Measurements from ENCODE around the gene LRMDA.

Gene LRMDA

GRCh38 chr10:76436401-76436811, 1005.0 kb downstream of the LRMDA start:
- no peak for DNase-seq

DNA sequence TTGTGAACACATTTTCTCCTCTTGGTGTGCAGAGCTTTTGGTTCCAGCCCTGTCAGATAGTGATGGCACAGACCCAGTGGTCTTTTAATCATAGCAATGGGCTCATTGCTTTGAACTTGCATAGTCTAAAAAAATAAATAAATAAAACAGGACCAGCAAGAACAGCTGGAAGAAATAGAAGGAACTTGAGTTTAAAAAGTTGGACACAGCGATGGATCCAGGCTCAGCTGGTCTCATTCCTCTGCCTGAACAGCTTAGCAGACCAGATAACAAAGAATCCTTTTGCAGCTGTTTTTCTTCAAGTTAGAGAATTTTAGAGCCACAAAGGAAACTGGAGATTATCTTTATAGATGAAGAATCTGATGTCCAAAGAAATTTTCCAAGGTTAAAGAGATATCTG, 1005.6 kb downstream of the LRMDA start:
- DNase-seq = no peak

DNA sequence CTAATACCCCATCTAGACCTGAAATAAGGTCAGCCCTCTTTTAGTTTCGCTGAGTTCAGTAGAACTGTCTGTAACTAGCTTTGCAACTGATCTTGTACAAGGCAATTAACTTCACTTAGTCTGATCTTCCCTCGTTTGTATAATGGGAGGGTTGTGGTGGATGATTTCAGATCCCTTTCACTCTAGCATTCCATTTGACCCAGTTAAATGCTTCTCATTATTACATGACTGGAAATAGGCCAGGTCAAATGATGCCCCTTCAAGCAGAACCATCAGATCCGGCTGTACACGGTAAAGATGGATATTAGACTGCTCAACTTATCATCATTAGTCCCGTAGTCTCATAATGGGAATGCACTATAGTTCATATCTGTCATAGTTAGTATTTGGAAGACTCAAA, 1009.0 kb downstream of the LRMDA start:
- no peak for DNase-seq

- no peak for DNase-seq
These were observed 1010.7 kb downstream of the LRMDA start for GRCh38 chr10:76442113-76442512.

- no peak for DNase-seq
These were observed 1012.8 kb downstream of the LRMDA start for GRCh38 chr10:76444034-76444800.

DNA sequence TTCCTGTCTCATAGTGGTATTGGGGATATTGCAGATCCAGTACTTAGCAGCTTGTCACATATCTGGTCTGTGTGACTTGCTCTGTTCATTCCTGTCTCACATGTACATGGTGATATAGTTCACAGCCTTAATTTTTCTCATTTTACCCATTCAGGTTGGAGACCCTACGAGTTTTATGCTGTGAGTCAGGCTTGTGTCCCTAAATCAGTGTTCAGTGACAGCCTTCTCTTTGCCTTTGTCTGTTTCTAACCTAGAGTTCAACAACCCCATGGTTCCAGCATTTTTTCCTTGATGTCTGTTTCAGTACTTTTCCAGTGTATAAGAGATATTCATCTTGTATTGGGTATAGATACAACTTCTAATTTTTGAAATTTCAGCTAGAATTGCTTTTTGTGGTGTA, 1016.2 kb downstream of the LRMDA start:
- DNase-seq = no peak

DNA sequence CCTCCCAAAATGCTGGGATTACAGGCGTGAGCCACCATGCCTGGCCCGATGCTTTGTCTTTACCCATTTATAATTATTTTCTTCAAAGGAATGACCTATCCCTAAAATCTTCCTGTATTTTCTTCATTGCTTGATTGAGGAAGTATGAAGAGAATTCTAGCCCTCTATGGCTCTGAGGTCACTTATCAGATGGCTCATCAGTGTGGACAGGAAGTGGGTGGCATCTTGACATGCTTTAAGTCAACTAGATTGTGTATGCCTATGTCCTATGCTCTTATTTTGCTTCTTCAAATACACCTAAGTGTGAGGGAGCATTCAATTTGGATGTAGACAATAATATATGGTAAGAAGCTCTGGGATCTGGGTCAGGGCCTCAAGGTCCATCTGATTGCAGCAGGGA, 1020.5 kb downstream of the LRMDA start:
- DNase-seq = no peak

DNA sequence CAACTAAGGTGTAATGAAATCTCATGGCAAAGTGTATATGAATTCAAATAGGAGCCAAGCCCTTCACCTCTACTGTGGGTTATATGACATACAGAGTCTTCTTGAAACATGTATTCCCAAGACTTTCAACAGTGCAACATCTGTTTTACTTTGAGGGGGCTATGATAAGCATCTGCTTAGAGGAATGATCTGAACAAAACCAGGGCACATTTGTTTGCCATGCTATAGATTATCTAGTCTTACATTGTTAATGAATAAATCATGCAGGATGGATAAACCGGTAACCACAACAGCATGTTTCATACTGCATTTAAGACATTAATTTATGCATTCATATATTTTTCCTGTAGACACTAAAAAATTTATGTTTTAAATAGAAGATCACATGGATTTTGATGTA, 1021.9 kb downstream of the LRMDA start:
- DNase-seq = no peak

DNA sequence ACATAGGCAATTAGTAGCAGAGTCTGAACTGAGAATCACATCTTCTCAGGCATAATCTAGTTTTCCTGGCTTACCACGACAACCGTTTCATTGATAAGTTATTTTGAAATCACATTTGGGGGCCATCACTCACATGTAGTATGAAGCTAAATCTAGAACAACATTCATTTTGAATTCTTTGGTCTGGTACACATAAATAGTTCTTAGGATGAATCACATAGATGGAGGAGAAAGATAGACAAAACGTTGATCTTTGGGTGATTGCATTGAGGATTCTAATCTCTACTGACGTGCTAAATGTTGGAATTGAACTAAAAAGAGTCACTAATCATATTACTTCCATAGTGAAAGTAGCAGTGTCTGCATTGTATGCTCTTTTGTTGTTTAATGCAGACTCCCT, 1022.6 kb downstream of the LRMDA start:
- no peak for DNase-seq

DNA sequence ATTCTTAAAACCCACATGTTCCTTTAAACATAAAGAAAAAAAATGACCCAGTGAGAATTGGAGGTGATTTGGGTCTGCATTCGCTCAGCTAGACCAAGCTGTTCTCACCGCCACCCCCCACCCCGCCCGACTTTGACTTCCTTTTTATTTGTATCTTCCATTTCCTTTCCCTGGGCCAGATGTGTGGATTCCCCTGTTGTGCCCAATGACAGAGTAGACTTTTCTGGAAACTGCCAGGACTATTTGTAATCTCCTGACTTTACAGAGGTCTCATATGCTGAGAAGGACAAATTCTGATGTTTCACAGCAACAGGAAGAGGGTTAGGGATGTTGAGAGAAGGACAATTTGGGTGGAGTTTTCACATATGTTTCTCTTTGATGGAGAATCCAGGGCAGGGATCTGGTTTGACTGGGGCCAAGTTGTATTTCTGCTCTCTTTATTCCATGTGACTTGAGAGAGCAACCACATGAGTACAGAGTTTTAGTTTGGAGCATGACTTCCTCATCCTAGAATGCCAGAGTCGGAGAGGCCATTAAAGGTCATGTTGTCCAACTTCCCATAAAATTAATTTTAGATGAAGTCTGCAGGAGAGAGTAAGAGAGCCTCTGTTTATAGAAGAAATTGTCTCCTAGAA, 1023.2 kb downstream of the LRMDA start:
- no peak for DNase-seq

DNA sequence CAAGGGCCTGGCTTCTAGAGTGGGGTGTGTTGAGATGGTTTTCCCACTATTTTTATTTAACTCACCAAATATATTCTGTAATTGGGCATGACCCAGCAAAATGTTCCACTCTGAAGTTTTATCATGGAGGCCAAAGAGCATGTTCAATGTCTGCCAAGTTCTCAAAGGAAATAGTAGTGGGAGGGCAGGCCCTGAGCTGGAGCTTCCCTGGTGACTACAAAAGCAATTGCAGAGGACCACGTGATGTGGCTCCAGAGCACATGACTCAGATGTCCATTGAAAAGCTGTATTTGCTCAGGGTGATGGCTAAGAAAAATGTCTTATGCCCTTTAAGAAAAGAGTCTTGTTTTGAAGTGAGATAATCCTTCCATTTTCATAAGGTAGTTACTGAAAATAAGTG, 1024.8 kb downstream of the LRMDA start:
- DNase-seq = no peak

GRCh38 chr10:76459016-76459730, 1027.7 kb downstream of the LRMDA start:
- no peak for DNase-seq

DNA sequence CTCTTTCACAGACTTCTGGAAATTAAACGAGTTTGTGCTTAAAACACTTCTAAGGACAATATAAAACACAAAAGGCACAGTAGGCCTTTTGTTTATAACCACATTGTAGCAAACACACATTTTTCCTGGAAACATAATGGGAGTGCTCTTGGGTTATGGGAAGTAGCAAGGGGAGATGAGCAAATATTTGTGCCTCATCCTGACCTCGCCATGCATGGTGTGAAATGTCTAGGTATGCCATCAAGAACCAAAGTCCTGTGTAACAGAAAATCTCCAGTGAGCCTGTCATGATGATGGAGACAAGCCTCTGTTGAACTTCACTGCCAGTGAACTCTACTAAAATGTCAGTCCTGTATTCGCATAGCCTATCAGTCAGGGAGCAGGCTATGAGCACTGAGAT, 1029.6 kb downstream of the LRMDA start:
- no peak for DNase-seq

- DNase-seq = no peak
These were observed 1031.7 kb downstream of the LRMDA start for GRCh38 chr10:76463111-76463510.

- DNase-seq = no peak
These were observed 1035.5 kb downstream of the LRMDA start for GRCh38 chr10:76466836-76467503.

GRCh38 chr10:76469675-76470074, 1038.3 kb downstream of the LRMDA start:
- DNase-seq = no peak

DNA sequence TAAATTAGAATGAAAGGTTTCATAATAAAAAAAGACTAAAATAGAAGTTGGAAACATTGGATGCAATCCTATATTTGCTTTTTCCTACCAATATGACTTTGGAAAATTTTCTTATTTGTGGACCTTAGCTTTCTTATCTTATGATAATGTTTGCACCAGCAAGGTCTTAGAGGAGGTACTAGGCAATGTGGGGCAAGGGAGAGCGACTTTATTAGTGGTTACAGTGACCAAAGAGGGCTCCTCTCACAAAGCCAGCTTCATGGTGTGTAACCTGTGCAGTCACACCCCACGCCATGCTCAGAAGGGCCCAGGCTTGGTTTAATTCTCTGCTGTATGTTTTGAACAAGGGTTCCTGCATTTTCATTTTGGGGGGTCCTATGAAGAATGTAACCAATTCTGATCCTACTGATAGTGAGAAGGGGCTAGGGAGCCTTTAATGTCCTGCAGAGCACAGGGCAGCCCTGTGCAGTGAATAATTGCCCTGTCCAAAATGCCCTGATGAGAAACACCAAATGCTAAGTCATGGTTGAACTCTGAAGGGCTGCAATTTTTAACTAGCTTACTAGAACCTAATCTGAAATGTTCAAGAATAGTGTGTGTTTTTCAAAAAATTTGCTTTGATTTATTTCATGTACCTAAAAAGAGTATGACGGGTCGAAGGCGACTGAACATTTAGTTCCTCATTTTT, 1047.8 kb downstream of the LRMDA start:
- DNase-seq = no peak

DNA sequence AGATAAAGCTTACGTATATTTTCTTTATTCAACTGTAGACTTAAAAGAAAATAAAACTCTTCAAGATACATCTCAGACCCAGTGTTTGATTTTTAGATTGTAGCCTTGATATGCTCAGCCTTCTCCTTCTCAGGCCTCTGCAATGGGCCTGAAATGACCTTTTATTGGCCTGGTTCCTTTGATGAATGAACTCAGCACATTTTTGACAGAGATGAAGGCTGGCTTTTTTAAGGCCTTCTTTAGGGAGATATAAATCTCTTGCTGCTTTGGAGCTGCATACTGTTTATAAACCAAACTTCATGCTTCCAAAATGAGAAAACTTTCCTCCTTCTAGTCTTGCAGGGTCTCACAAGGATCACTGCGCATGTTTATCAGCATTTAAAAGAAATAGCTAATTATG, 1049.8 kb downstream of the LRMDA start:
- no peak for DNase-seq

DNA sequence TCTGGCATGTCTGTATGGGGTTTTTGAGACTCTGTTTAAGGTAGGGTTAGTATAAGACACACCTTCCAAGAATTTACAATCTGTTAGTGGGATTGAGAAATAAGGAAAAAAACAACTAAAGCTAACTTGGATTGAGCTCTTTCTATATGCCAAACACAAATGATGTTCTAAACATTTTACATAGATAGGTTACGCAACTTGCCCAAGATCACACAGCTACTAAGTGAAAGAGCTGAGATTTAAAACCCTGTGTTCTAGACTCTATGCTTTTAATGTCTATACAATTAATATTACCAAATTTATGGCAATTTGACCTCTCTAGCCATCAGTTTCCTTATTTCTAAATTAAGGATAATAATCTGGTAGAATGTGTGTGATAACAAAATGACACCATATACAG, 1056.2 kb downstream of the LRMDA start:
- DNase-seq = no peak

DNA sequence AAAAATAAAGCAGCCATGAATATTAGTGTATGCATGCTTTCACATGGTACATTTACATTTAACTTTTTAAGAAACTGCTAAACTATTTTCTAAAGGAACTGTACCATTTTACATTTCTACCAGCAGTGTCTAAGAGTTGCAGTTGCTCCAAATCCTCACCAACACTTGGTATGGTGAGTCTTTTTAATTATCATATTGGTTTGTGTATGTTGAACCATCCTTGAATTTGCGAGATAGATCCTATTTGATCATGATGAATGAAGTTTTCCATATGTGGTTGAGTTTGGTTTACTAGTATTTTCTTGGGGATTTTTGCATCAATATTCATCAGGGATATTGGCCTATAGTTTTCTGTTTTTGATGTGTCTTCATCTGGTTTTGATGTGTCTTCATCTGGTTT, 1057.2 kb downstream of the LRMDA start:
- DNase-seq = no peak

DNA sequence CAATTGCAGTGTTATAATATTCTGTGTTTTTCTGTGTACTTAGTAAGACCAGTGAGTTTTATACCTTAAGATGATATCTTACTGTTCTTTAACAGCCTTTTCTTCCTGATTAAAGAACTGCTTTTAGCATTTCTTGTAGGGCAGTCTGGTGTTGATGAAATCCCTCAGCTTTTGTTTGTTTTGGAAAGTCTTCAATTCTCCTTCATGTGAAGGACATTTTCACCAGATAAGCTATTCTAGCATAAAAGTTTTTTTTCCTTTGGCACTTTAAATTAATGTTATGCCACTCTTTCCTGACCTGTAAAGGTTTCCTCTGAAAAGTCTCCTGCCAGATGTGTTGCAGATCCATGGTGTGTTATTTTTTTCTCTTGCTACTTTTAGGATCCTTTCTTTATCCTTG, 1059.8 kb downstream of the LRMDA start:
- no peak for DNase-seq

DNA sequence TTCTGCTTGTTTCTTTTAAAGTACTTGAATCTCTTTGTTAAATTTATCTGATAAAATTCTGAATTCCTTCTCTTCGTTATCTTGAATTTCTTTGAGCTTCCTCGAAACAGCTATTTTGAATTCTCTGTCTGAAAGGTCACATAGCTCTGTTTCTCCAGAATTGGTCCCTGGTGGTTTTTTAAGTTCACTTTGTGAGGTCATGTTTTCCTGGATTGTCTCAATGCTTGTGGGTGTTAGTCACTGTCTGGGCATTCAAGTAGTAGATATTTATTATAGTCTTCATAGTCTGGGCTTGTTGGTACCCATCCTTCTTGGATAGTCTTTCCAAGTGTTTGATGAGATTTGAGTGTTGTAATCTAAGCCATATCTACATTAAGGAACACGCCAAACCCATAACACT, 1060.6 kb downstream of the LRMDA start:
- DNase-seq = no peak

Data from activated T-cell treated with anti-CD3 and anti-CD28 coated beads for 4 hours (primary cell).